ENCODE measurements around the gene ATG5.

DNA sequence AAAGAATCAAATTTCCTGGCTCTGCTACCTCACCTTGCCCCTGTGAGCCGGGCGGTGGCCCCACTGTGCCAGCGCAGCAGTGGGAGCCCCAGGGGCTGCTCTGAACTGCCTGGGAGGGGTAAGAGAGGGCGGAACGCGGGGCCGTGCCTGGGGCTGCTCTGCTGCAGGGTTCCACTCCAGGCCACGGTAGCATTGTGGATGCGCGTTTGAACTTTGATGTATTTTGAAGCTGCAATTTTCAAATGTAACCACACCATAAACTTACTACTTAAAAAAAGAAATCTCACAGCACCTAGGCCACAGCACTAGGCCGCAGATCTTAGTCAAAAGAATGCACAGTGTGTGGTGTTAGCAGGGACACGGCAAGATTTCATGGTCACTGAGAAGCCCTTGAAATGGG lies 181.9 kb downstream of the ATG5 start:
- TF ChIP-seq, protein P1, sequence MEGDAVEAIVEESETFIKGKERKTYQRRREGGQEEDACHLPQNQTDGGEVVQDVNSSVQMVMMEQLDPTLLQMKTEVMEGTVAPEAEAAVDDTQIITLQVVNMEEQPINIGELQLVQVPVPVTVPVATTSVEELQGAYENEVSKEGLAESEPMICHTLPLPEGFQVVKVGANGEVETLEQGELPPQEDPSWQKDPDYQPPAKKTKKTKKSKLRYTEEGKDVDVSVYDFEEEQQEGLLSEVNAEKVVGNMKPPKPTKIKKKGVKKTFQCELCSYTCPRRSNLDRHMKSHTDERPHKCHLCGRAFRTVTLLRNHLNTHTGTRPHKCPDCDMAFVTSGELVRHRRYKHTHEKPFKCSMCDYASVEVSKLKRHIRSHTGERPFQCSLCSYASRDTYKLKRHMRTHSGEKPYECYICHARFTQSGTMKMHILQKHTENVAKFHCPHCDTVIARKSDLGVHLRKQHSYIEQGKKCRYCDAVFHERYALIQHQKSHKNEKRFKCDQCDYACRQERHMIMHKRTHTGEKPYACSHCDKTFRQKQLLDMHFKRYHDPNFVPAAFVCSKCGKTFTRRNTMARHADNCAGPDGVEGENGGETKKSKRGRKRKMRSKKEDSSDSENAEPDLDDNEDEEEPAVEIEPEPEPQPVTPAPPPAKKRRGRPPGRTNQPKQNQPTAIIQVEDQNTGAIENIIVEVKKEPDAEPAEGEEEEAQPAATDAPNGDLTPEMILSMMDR (IDR thresholded peaks at IDR 0.05), result no peak
- no peak for TF ChIP-seq POLR2A (IDR thresholded peaks at IDR 0.05)
